HG03575 (cell line): ENCODE results near the gene NKX2-3.

ENCODE experiments used
- ATAC-seq: cut with Tn5 transposase; IDR thresholded peaks from one replicate; pipeline ENCODE4 v1.9.1; 2021; ENCODE audit not compliant: unreplicated experiment, insufficient number of reproducible peaks, low FRiP score; ENCODE audit errors: extremely low read depth

The NKX2-3 gene

GRCh38 chr10:99564361-99564760 lies 31.6 kb downstream of the NKX2-3 start:
- ATAC-seq, result no peak

- no peak for ATAC-seq
Observed at GRCh38 chr10:99565166-99565565, 32.4 kb downstream of the NKX2-3 start.

- no peak for ATAC-seq
Observed at GRCh38 chr10:99569253-99569939, 36.7 kb downstream of the NKX2-3 start.

- ATAC-seq, result no peak
Observed at GRCh38 chr10:99569961-99570360, 37.2 kb downstream of the NKX2-3 start.

- ATAC-seq, result no peak
Observed at GRCh38 chr10:99571816-99572215, 39.1 kb downstream of the NKX2-3 start.

- no peak for ATAC-seq
Observed at GRCh38 chr10:99573790-99574189, 41.0 kb downstream of the NKX2-3 start.

GRCh38 chr10:99579971-99580370 lies 47.2 kb downstream of the NKX2-3 start:
- no peak for ATAC-seq

- ATAC-seq, result no peak
Observed at GRCh38 chr10:99582255-99582770, 49.6 kb downstream of the NKX2-3 start.

GRCh38 chr10:99583687-99584086 lies 50.9 kb downstream of the NKX2-3 start:
- no peak for ATAC-seq
